WTC11 (cell line): ENCODE measurements around the gene KSR2.

ENCODE experiments used
- ATF2 ChIP-seq: sonication (generic); formaldehyde crosslinking; IDR thresholded peaks from 2 replicates; pipeline ENCODE4 v1.8.1; 2022; ENCODE audit warnings: low read depth, missing genetic modification reagents, borderline replicate concordance
- CTCF ChIP-seq: fragments of 200-600 bp; IDR thresholded peaks from 2 replicates; pipeline ENCODE4 v1.8.0; 2022; ENCODE audit warnings: antibody characterized with exemption
- ESRRA ChIP-seq: sonication (generic); formaldehyde crosslinking; IDR thresholded peaks from 2 replicates; pipeline ENCODE4 v1.8.1; 2022; ENCODE audit warnings: mild to moderate bottlenecking, missing genetic modification reagents, borderline replicate concordance
- ETV6 ChIP-seq: sonication (generic); formaldehyde crosslinking; IDR thresholded peaks from 2 replicates; pipeline ENCODE4 v1.8.1; 2022; ENCODE audit warnings: mild to moderate bottlenecking, missing genetic modification reagents
- TEAD4 ChIP-seq: sonication (generic); formaldehyde crosslinking; IDR thresholded peaks from 2 replicates; pipeline ENCODE4 v1.8.0; 2022; ENCODE audit warnings: mild to moderate bottlenecking, missing genetic modification reagents

GRCh38 chr12:117671734-117672133, 297.1 kb downstream of the KSR2 start:
- TF ChIP-seq CTCF: peak; percentile 53
- no peak for TF ChIP-seq ATF2 (CRISPR knock-in tag)
- TF ChIP-seq ESRRA (CRISPR knock-in tag): no peak
- no peak for TF ChIP-seq ETV6 (CRISPR knock-in tag)
- TF ChIP-seq TEAD4 (CRISPR knock-in tag): no peak
